GM19397 (cell line): ENCODE data around the gene SYNPO.

Source experiments
- ATAC-seq: cut with Tn5 transposase; IDR thresholded peaks from one replicate; pipeline ENCODE4 v1.9.1; 2021; ENCODE audit warnings: mild to moderate bottlenecking, moderate library complexity; ENCODE audit not compliant: unreplicated experiment

Gene SYNPO

GRCh38 chr5:150640311-150641005 lies at the start of gene SYNPO:
Gene SYNPO, plus strand, starts transcription at chr5:150640660. Its CDS starts 7,616 bp downstream, at chr5:150648276.
- no peak for ATAC-seq

GRCh38 chr5:150590979-150591695 lies 49.3 kb upstream of the SYNPO start:
- ATAC-seq = no peak

- ATAC-seq = no peak
These were observed 46.9 kb upstream of the SYNPO start for GRCh38 chr5:150593593-150593992.

GRCh38 chr5:150593996-150594395 lies 46.5 kb upstream of the SYNPO start:
- ATAC-seq = no peak

- no peak for ATAC-seq
These were observed 44.9 kb upstream of the SYNPO start for GRCh38 chr5:150595466-150596031.

GRCh38 chr5:150596313-150596712 lies 44.1 kb upstream of the SYNPO start:
- no peak for ATAC-seq

GRCh38 chr5:150596826-150597225 lies 43.6 kb upstream of the SYNPO start:
- no peak for ATAC-seq

GRCh38 chr5:150598006-150598405 lies 42.5 kb upstream of the SYNPO start:
- ATAC-seq = no peak

GRCh38 chr5:150598821-150599273 lies 41.6 kb upstream of the SYNPO start:
- ATAC-seq = no peak

GRCh38 chr5:150599281-150599680 lies 41.2 kb upstream of the SYNPO start:
- no peak for ATAC-seq

- ATAC-seq = no peak
These were observed 40.4 kb upstream of the SYNPO start for GRCh38 chr5:150599917-150600511.

- no peak for ATAC-seq
These were observed 39.6 kb upstream of the SYNPO start for GRCh38 chr5:150600616-150601490.

GRCh38 chr5:150601491-150602345 lies 38.7 kb upstream of the SYNPO start:
- ATAC-seq = no peak

- no peak for ATAC-seq
These were observed 37.4 kb upstream of the SYNPO start for GRCh38 chr5:150603052-150603451.

- ATAC-seq = no peak
These were observed 37.0 kb upstream of the SYNPO start for GRCh38 chr5:150603491-150603890.

- no peak for ATAC-seq
These were observed 36.5 kb upstream of the SYNPO start for GRCh38 chr5:150604010-150604409.

- no peak for ATAC-seq
These were observed 35.5 kb upstream of the SYNPO start for GRCh38 chr5:150604894-150605440.

GRCh38 chr5:150605546-150605945 lies 34.9 kb upstream of the SYNPO start:
- no peak for ATAC-seq

GRCh38 chr5:150606476-150606875 lies 34.0 kb upstream of the SYNPO start:
- no peak for ATAC-seq
